Activated naive CD4-positive, alpha-beta T cell treated with anti-CD3 and anti-CD28 coated beads for 36 hours (primary cell): ENCODE results near the gene SPATS2L. TPM values are rescaled to one million over a fixed set of nuclear protein-coding genes. Genes with fewer than 3 reads are reported as not detected.

Experiments
- CTCF ChIA-PET: fragments of 350-600 bp; sonication (Branson Sonifier 250); formaldehyde crosslinking; loops from one replicate; lab custom pipeline; 2021; ENCODE audit warnings: antibody characterized with exemption; lab: Charles Lee
- DNase-seq: peaks from one replicate; pipeline ENCODE4 v3.0.0-alpha.2; 2020
- H3K27ac Mint-ChIP-seq: one replicate; pipeline ENCODE4 v1.8.0; 2021; ENCODE audit warnings: mild to moderate bottlenecking, mixed read lengths
- H3K27me3 Mint-ChIP-seq: one replicate; pipeline ENCODE4 v1.8.0; 2021; ENCODE audit warnings: low read depth, mixed read lengths
- H3K36me3 Mint-ChIP-seq: one replicate; pipeline ENCODE4 v1.8.0; 2021; ENCODE audit warnings: low read depth, mixed read lengths
- H3K4me1 Mint-ChIP-seq: one replicate; pipeline ENCODE4 v1.8.0; 2021; ENCODE audit warnings: low read depth, mixed read lengths
- H3K4me3 Mint-ChIP-seq: one replicate; pipeline ENCODE4 v1.8.0; 2021; ENCODE audit warnings: mild to moderate bottlenecking, moderate library complexity, mixed read lengths
- H3K9me3 Mint-ChIP-seq: one replicate; pipeline ENCODE4 v1.8.0; 2021; ENCODE audit warnings: mixed read lengths
- intact Hi-C: fragments of 100-400 bp; cut with micrococcal nuclease; formaldehyde crosslinking; loops from one replicate; pipeline ENCODE4 v1.15.1; 2023
- total RNA-seq, 2 experiments: library from RNA; stranded (reverse); gene quantifications; one replicate each; pipeline ENCODE4 v1.2.3, GENCODE V29; 2021

SPATS2L gene
- total RNA-seq, 2 experiments from 2014 or later: 8.9 to 10.9 TPM

DNA sequence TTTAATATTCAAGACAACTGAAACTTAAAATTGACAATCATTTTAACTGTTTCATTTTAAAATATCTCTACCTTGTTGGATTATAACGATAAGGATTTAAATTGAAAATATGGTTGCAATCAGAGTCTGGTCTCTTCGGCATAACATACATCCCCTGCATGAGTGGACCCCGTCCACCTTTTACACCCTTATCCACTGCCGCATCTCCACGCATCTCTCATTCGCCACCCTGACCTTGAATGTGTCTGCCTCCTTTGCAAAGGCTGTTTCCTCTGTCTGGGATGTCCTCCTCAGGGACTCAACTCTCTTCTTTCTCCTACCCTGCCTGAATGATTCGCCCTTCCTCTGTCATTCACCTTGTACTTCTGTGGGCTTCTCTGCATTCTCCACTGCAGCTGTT is 87.6 kb downstream of the SPATS2L start:
- CTCF ChIA-PET: no interaction called here
- no peak for DNase-seq
- intact Hi-C loops: no loop called here
- Mint-ChIP-seq H3K36me3 (peaks cover 3% of the 10 kb centered on the region), H3K4me1 (peaks cover 1% of the 10 kb centered on the region), H3K27me3 (no peaks in the 10 kb centered on the region), H3K4me3 (no peak overlapping the region), H3K27ac (no peak overlapping the region), H3K9me3 (no peaks in the 10 kb centered on the region)

DNA sequence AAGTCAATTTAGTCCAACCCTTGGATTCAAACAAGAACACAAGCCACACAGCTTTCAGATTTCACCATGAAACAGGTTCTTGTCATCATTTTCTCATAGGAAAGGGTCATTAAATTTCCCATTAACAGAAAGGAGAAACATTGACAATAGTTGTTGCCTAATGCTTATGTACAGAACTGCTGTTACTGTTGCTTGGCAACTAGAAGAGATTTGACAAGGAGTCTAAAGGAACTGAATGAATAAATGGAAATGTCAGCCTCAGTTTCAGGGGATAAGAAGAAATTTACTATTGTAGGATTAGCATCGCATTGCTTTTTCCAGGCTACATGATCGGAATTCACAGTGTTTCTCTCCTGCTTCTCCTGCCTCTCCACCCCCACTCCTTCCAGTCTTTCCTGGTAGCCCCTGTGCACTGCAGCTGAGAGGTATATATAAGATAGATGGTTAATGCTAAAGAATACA is 90.3 kb downstream of the SPATS2L start:
- Mint-ChIP-seq H3K4me3 (no peak overlapping the region), H3K27ac (no peak overlapping the region), H3K27me3 (no peaks in the 10 kb centered on the region), H3K9me3 (no peaks in the 10 kb centered on the region), H3K4me1 (peaks cover 5% of the 10 kb centered on the region), H3K36me3 (no peaks in the 10 kb centered on the region)
- no peak for DNase-seq
- intact Hi-C loops: no loop called here
- CTCF ChIA-PET: no interaction called here

DNA sequence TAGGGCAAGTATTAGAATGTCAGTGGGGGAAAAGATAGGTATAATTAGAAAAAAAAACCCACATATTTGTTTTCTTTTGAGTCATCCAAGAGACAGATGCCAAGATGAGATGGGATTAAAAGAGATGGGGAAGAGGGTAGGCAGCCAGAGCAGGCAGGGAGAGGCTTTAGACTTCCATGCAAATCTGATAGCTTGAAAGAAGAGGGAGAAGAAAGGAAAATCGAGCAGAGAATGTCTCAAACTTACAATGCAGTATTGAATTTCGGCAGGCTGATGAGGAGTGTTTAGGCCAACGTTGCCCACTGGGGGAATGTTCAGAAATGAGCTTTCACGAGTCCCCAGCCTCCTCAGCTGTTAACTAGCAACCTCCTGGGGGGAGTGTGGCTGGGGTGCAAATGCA is 91.3 kb downstream of the SPATS2L start:
- H3K27me3 Mint-ChIP-seq: no peaks in the 10 kb centered on the region
- H3K9me3 Mint-ChIP-seq: no peaks in the 10 kb centered on the region
- no peak overlapping the region for H3K4me3 Mint-ChIP-seq
- intact Hi-C loops: no loop called here
- no peaks in the 10 kb centered on the region for H3K36me3 Mint-ChIP-seq
- H3K27ac Mint-ChIP-seq: no peak overlapping the region
- CTCF ChIA-PET: no interaction called here
- peaks cover 5% of the 10 kb centered on the region for H3K4me1 Mint-ChIP-seq
- no peak for DNase-seq

DNA sequence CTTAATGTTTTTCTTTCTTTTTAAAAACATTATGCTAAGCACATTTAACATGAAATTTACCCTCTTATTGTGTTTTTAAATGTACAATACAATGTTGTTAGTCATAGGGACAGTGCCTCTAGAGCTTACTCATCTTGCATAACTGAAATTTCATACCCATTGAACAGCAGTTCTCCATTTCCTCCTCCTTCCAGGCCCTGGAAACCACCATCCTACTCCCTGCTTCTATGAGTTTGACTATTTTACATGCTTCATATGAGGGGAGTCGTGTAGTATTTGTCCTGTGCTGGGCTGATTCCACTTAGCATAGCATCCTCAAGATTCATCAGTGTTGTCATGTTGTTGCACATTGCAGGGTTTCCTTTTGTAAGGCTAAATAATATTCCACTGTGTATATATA is 92.6 kb downstream of the SPATS2L start:
- H3K4me1 Mint-ChIP-seq: peaks cover 5% of the 10 kb centered on the region
- H3K27me3 Mint-ChIP-seq: no peaks in the 10 kb centered on the region
- no peak overlapping the region for H3K27ac Mint-ChIP-seq
- DNase-seq: peak; percentile 32
- intact Hi-C loops: no loop called here
- CTCF ChIA-PET: no interaction called here
- H3K4me3 Mint-ChIP-seq: no peak overlapping the region
- H3K36me3 Mint-ChIP-seq: no peaks in the 10 kb centered on the region
- H3K9me3 Mint-ChIP-seq: no peaks in the 10 kb centered on the region

DNA sequence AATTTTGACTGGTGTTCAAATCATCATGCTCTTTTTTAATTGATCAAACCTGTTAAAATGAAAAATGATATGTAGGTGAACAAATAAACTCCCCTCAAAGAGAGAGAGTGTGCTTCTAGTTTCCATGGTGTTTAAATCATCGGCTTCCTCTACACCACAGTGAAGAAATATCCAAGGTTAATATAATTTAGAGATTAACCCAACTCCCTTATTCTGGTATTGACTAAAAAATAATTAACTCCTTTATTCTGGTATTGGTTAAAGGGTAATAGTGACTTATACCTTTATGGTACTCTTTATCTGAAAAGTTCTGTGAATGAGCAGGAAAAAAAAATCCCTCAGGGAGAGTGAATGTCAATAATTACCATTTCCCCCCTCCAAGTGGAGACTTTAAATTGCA is 93.1 kb downstream of the SPATS2L start:
- CTCF ChIA-PET: no interaction called here
- Mint-ChIP-seq H3K27ac (no peak overlapping the region), H3K27me3 (no peaks in the 10 kb centered on the region), H3K4me1 (peaks cover 5% of the 10 kb centered on the region), H3K36me3 (no peaks in the 10 kb centered on the region), H3K4me3 (no peak overlapping the region), H3K9me3 (no peaks in the 10 kb centered on the region)
- intact Hi-C loops: no loop called here
- no peak for DNase-seq

DNA sequence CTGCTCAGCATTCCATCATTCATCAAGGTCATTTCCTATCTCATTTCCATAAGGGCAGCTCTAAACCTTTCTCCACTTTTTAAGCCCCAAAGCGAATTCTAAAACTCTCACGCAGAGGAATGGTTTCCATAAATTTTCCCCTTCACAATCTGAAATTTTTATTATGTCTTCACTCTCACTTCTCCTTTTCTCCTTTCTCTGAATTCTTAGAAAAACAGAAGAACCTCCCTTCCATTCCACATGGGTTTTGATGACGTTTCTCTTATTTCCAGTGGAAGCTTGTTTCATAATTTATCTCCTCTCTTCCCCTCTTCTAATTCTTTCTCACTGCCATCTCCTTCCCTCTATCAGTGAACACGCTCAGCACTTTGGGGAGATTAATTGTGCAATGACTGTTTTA is 97.3 kb downstream of the SPATS2L start:
- no peaks in the 10 kb centered on the region for H3K9me3 Mint-ChIP-seq
- H3K36me3 Mint-ChIP-seq: no peaks in the 10 kb centered on the region
- DNase-seq: no peak
- H3K27ac Mint-ChIP-seq: no peak overlapping the region
- peaks cover 35% of the 10 kb centered on the region for H3K4me1 Mint-ChIP-seq
- CTCF ChIA-PET: no interaction called here
- no peak overlapping the region for H3K4me3 Mint-ChIP-seq
- intact Hi-C loops: no loop called here
- no peaks in the 10 kb centered on the region for H3K27me3 Mint-ChIP-seq

DNA sequence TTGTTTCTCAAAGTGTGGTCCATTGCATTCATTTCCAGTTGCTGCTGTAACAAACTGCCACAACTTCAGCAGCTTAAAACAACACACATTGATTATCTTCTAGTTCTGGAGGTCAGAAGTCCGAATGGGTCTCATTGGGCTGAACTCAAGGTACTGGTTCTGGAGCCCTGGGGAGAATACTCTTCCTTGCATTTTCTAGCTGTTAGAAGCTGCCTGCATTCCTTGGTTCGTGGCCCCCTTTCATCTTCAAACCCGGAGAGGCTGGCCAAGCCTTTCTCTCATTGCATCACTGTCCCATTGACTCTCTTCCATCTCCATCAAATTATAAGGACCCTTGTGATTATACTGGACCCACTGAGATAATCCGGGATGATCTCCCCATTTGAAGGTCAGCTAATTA is 98.1 kb downstream of the SPATS2L start:
- intact Hi-C loops: no loop called here

DNA sequence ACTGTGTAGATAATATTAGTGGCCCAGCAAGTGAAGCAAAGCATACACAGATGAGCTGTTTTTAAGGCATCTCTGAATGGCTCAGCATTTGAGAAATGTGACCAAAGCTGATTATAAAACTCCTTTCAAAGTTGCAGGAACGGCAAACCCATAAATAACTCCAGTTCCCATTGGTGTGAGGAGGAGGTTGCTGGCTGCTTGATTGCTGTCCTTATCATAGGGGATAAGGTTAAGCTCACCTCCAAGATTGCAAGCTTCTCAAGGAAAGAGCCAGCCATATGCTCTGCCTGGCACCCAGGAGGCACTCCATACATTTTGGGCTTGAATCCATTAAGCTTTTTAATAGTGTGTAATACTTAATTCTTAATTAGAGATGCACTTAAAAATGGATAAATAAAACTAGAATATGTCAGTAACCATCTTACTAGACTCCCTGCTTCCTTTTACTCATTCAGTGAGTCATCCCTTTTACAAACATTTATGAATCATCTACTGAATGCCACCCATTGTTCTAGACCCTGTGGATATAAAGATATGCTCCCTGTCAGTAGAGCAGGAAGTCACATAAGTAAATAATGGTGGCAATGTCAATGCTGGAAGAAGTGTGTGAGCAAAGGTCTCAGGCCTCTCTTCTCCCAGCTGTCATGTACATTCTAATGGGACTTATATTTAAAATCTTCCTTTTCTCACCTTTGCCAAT is 99.3 kb downstream of the SPATS2L start:
- H3K27me3 Mint-ChIP-seq: no peaks in the 10 kb centered on the region
- DNase-seq: no peak
- CTCF ChIA-PET: interaction anchor here (0.6 to 1.9 kb wide), 3 partner anchors 32 to 334 kb away, joined by 3 to 5 read pairs (median 5); no protein-coding TSS in a partner anchor
- H3K4me1 Mint-ChIP-seq: peaks cover 29% of the 10 kb centered on the region
- H3K36me3 Mint-ChIP-seq: no peaks in the 10 kb centered on the region
- intact Hi-C loops: loop anchor here (1.0 kb wide), 6 partner anchors 22 to 427 kb away; no protein-coding TSS in a partner anchor
- H3K9me3 Mint-ChIP-seq: no peaks in the 10 kb centered on the region
- peak overlapping the region; percentile 59 for H3K27ac Mint-ChIP-seq
- no peak overlapping the region for H3K4me3 Mint-ChIP-seq

More for the DNA sequence above, 98.1 kb downstream of the SPATS2L start:
- DNase-seq: no peak
- H3K27ac Mint-ChIP-seq: no peak overlapping the region
- CTCF ChIA-PET: interaction anchor here (1.3 kb wide), 1 partner anchor 31 kb away, joined by 5 read pairs; no protein-coding TSS in a partner anchor
- H3K9me3 Mint-ChIP-seq: no peaks in the 10 kb centered on the region
- peaks cover 32% of the 10 kb centered on the region for H3K4me1 Mint-ChIP-seq
- no peaks in the 10 kb centered on the region for H3K36me3 Mint-ChIP-seq
- no peaks in the 10 kb centered on the region for H3K27me3 Mint-ChIP-seq
- no peak overlapping the region for H3K4me3 Mint-ChIP-seq

DNA sequence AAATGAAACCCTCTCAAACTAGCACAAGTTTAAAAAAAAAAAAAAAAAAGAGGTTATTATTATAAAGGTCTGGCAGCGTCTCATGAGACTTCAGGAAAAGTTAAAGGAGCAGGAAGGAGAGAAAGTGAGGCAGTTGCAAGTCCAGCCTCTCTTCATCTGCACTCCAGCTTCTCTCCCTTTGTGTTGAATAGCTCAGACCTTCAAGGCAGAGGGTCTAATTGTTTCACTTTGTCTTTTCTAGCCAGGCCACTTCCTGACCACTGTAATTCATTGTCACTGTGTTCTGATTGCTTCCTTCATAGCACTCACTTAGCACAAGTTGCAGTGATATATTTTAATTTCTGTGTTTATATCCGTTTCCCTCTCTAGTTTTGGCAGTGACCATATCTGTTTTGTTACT is 99.9 kb downstream of the SPATS2L start:
- CTCF ChIA-PET: interaction anchor here (1.9 kb wide), 1 partner anchor 48 kb away, joined by 5 read pairs; no protein-coding TSS in a partner anchor
- H3K27ac Mint-ChIP-seq: peak overlapping the region; percentile 25
- H3K36me3 Mint-ChIP-seq: no peaks in the 10 kb centered on the region
- DNase-seq: no peak
- H3K4me3 Mint-ChIP-seq: no peak overlapping the region
- intact Hi-C loops: loop anchor here (1.0 kb wide), 6 partner anchors 23 to 428 kb away; no protein-coding TSS in a partner anchor
- peaks cover 29% of the 10 kb centered on the region for H3K4me1 Mint-ChIP-seq
- H3K9me3 Mint-ChIP-seq: no peaks in the 10 kb centered on the region
- no peaks in the 10 kb centered on the region for H3K27me3 Mint-ChIP-seq

DNA sequence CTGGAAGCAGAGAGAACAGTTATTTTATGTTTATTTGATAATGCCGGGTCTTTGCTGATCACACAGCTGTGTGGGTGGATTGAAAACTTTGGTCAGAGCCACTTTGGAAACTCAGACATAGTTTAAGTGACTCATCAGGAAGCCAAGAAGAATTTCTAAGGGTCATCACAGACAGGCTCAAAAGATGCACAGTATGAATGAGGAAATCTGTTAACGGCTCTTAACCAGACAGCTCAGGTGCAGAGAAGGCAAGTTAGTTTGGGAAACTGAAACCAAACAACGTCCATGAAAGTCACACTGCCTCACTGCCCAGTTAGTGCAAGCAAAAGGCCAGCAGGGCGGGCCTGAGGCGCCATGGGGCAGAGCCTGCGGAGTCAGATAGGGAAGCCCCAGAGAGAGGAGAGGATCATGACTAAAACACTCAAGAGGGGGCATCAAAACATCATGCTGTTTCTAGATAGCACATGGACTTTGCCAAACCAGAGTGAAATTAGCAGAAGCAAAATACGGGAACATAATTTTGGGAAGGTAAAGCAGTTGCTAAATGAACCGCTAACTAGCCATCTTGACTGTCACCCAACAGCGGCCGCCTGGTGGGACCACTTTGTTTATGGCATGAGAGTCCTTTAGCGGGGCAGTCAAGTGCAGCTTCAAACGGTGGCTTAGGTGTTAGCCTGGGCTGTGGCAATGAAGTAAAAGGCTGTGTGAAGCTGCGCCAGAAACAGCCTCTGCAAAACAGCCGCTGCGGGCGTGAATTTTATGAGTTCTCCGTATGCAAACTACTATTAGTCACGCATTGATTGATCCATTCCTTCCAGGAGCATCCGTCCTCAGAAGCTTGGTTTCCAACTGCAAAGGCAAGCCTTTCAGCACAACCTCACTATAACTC is 102.2 kb downstream of the SPATS2L start:
- intact Hi-C loops: no loop called here
- H3K4me3 Mint-ChIP-seq: no peak overlapping the region
- DNase-seq: no peak
- H3K36me3 Mint-ChIP-seq: no peaks in the 10 kb centered on the region
- CTCF ChIA-PET: interaction anchor here (0.6 kb wide), 1 partner anchor 160 kb away, joined by 4 read pairs; no protein-coding TSS in a partner anchor
- H3K9me3 Mint-ChIP-seq: no peaks in the 10 kb centered on the region
- H3K27me3 Mint-ChIP-seq: no peaks in the 10 kb centered on the region
- no peak overlapping the region for H3K27ac Mint-ChIP-seq
- peaks cover 29% of the 10 kb centered on the region for H3K4me1 Mint-ChIP-seq

DNA sequence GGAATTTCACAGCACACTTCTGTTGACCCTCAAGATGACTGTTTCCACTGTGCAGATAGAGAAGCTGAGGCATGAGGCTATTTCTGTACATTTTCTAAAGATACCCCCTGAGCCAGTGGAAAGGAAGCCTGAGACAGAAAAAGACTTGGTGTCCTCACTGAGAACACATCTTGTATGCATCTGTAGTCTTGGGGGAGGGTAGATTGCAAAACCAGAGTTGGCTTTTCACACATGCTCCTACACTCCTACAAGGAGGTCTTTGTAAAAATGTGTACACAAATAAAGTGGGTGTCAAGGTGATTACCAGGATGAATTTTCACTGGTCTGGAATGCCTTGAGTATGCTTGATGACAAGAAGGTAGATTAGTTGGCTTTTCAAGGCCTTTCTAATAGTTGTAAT is 105.3 kb downstream of the SPATS2L start:
- CTCF ChIA-PET: interaction anchor here (0.6 kb wide), 1 partner anchor 441 kb away, joined by 3 read pairs; no protein-coding TSS in a partner anchor
- Mint-ChIP-seq H3K27me3 (no peaks in the 10 kb centered on the region), H3K27ac (no peak overlapping the region), H3K4me1 (peaks cover 10% of the 10 kb centered on the region), H3K9me3 (no peaks in the 10 kb centered on the region), H3K36me3 (no peaks in the 10 kb centered on the region), H3K4me3 (no peak overlapping the region)
- intact Hi-C loops: no loop called here
- DNase-seq: no peak

DNA sequence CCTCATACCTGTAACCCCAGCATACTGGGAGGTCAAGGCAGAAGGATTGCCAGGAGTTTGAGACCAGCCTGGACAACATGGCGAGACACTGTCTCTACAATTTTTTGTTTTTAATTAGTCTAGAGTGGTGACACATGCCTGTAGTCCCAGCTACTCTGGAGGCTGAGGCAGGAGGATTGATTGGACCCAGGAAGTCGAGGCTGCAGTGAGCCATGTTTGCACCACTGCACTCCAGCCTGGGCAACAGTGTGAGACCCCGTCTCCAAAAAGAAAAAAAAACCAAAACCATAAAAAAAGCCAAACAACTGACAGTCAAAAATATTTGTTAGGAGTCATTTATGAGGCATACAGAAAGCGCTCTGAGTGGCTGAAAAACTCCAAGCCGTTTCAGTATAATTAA is 107.9 kb downstream of the SPATS2L start:
- CTCF ChIA-PET: no interaction called here
- no peak overlapping the region for H3K27ac Mint-ChIP-seq
- H3K9me3 Mint-ChIP-seq: no peaks in the 10 kb centered on the region
- H3K27me3 Mint-ChIP-seq: no peaks in the 10 kb centered on the region
- intact Hi-C loops: no loop called here
- no peak overlapping the region for H3K4me3 Mint-ChIP-seq
- H3K4me1 Mint-ChIP-seq: no peaks in the 10 kb centered on the region
- no peaks in the 10 kb centered on the region for H3K36me3 Mint-ChIP-seq
- no peak for DNase-seq
